GM18858 (cell line): Measurements from ENCODE around the gene HCAR2.
"Not testable (repeated sequence)": the region's sequence is repeated elsewhere in the genome, so short reads cannot be mapped to it uniquely, and the experiment has no call there.

Experiments used
- ATAC-seq: cut with Tn5 transposase; IDR thresholded peaks from one replicate; pipeline ENCODE4 v1.9.1; 2021; ENCODE audit not compliant: unreplicated experiment

HCAR2 gene

DNA sequence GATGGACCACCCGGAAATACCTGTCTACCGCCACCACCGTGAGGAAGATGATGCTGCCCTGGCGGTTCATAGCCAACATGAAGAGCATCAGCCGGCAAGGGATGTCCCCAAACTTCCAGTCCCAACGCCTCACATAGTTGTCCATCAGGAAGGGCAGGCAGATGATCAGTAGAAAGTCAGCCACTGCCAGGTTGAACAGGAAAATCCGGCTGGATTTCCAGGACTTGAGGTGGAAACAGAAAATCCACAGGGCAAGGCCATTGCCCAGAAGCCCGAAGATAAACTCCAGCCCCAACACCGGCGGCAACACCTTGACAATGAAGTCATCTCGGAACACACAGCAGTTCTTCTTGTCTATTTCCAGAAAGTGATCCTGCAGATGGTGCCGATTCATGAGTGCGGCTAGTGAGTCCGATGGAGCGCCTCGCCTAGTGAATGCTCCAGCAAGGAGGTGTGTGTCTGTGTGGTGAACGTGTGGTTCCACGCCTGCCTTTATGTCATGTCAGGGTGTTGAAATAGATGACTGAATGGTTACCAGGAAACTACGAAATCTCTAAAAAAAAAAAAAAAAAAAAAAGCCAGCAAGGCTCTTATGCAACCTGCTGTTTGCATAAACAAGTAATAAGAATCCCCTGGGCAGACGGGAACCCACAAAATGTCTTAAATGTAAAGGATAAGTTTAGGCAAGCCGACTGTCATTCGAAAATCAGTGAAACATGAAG, at the start of gene HCAR2:
HCAR2 (minus strand) TSS at position 468 of the 722 bp plus-strand sequence; CDS start at position 394, 74 bp downstream.
- not testable (repeated sequence) for ATAC-seq

DNA sequence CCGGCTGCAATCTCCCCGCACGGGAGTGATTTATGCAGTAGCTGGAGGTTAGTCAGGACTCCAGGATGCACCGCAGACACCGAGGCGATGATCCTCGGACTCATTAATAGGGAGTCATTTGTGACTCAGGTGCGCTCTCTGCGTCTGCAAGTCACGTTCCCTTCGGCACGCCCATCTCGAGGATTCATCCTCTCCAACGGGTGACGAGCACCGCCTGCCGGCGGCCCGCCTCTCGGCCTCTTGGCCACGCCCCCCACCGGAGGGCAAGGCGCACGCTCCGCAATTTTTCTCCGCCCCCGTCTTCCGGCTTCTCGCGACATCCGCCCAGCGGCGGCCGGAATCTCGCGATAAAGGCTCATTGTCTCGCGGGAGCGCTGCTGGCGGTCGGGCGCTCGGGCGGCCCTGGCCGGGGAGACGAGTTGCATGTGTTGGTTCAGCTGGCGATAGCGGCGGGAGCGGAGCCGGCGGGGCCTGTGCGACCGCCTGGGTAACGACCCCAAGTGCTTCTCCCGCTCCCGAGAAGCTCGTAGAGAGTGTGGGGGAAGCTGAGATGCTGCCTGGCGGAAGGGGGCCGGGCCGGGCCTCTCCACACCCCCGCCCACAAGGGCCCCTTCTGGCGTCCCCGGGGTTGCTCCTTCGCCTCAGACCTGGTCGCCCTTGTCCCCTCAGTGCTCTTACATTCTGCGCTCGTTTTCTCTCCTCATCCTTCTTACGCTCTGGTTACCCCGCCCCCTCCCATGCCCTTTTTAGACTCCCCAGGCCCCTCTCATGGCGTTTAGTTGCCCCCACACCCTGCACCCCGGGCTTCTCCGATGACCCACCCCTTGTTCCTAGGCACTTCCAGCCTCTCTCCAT, 49.5 kb upstream of the HCAR2 start, which contains the start of gene DENR:
DENR (plus strand) TSS at position 361 of the 855 bp plus-strand sequence. CDS start 878 bp downstream, outside the sequence.
- peak; percentile 86 for ATAC-seq

DNA sequence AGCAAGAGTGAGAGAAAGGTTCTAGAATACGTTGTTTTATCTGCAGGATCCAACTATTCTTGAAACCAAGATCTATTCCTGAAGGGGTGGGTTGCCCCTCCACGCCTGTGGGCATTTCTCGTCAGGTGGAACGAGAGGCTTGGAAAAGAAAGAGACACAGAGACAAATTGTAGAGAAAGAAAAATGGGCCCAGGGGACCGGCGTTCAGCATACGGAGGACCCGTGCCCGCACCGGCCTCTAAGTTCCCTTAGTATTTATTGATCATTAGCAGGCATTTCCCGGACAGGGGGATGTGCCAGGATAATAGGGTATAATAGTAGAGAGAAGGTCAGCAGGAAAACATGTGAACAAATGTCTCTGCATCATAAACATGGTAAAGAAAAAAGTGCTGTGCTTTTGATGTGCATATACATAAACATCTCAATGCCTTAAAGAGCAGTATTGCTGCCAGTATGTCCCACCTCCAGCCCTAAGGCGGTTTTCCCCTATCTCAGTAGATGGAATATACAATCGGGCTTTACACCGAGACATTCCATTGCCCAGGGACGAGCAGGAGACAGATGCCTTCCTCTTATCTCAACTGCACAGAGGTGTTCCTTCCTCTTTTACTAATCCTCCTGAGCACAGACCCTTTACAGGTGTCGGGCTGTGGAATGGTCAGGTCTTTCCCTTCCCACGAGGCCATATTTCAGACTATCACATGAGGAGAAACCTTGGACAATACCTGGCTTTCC, 47.8 kb upstream of the HCAR2 start:
- ATAC-seq, result not testable (repeated sequence)

DNA sequence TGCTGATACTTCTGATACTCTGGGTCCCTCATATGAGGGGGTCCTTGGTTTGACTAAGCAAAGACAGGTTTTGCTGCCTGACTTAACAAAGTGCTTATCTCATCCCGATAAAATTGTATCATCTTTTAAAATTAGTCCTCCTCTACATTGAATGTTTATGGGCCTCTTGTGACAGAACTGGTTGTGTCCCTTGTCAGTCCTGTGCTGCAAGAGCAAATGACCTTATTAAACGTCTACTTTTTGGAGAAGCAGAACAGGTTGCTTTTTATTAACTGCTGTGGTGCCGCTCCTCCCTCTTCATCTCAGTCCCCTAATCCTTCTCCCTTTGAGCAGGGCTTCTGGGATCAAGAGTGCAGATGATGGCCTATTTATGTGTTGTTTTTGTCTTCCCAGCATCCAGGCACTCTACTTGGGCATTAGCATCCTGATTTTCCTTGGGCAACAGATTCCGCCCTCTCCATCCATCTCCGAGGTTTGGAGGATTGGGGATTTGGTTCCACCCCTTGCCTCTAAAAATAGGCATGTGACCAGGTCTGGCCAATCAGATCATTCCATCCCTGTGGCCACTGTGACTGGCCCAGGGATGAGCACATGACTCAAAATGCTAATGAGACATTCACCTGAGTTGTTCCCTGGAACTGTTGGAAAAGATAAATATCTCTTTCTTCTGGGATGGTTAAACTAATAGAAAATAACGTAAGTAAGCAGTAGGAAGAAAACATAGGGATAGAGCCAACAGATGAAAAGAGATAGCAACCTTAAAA, 46.6 kb upstream of the HCAR2 start:
- no peak for ATAC-seq

DNA sequence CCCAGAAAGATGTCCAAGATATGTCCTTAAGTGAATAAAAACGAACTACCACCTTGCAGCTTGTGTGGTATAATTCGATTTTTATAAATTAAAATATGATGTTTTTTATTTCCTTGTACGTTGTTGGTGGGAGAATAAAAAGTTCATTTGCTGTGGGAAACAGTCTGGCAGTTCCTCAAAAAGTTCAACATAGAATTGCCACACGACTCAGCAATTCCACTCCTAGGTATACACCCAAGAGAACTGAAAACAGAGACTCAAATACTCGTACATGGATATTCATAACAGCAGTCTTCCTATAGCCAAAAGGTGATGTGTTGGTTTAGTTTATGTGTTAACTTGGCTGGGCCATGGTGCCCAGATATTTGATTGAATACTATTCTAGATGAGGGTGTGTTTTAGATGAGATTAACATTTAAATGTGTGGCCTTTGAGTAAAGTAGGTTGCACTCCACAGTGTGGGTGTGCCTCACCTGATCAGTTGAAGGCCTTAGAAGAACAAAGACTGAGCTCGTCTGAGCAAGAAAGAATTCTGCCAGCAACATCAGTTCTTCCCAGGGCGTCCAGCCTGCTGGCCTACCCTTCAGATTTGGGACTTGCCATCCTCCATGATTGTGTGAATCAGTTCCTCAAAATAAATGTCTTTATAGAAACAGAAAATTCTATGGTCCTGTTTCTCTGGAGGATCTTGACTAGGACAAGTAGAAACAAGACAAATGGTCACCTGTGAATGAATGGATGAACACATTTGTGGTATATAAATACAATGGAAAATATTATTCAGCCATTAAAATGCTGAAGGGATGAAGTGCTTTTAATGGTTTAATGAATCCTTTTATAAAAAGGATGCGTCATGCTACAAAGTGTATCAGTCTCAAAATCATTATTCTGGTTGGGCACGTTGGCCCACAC, 44.3 kb upstream of the HCAR2 start:
- ATAC-seq, result no peak

DNA sequence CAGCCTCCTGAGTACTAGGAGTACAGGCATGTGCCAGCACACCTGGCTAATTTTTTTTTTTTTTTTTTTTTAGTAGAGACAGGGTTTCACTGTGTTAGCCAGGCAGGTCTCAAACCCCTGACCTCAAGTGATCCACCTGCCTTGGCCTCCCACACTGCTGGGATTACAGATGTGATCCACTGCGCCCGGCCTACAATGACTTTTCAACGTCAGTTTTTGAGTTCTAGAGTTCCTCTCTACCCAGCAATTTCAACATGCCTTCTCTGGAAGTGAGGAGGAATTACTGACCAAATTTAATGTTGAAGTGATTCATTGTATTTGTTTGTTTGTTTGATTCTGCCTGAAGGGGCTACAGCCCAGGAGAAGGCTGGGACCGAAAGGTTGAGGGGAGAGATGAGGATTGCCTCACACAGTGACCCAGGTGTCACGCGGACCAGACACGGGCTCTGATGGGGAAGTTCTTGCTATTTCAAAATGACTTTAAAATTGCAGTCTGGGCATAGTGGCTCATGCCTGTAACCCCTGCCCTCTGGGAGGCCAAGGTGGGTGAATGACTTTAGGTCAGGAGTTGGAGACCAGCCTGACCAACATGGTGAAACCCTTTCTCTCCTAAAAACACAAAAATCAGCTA, 40.9 kb upstream of the HCAR2 start:
- no peak for ATAC-seq

DNA sequence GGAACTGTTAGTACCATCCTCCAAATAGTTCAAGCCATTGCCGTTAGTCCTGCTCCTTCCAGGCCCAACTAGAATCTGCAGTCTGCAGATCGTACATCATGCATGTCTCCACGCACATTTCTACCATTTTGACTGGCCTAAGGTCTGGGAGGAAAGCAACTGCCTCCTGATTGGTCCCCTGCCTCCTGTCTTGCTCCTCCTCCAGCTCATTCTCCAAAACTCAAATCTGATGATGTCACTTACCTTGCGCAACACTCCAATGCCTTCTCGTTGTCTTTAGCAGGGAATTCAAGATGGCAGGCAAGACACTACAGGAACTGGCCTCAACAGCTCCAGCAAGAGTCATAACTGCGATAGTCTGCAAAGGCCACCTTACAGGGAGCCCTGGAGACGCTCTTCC, 37.2 kb upstream of the HCAR2 start:
- ATAC-seq, result no peak

DNA sequence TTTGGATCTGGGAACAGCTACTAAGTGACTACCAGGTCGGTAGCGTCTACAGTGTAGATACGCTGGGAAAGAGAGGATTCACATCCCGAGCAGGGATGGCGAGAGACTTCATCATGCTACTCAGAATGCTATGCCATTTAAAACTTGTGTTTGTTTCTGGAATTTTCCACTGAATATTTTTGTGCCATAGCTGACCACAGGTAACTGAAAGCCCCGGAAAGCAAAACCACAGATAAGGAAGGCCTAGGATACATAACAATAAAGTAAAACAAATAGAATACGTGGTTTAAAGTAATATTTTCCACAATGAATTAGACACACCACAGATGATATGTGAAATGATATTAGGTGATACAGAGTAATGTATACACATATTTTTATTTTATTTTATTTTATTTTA, 35.4 kb upstream of the HCAR2 start:
- ATAC-seq, result no peak

DNA sequence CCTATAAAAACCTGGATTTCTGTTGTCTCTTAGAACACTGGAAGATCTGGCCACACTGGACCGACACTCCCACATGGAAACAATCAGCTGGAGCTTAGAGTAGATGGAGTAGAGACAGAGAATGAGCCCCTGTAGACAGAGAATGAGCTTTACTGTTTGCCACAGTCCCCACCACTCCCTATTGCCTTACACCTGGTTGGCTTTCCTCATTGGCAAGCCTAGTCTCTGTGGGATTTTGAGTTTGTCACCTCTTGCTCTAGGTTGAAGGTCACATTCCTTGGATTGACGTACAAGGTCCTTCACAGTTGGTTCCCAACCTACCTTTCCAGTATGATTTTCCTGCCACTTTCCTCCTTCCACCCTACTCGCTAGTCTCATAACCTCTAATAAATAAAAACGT, 29.5 kb upstream of the HCAR2 start:
- no peak for ATAC-seq

DNA sequence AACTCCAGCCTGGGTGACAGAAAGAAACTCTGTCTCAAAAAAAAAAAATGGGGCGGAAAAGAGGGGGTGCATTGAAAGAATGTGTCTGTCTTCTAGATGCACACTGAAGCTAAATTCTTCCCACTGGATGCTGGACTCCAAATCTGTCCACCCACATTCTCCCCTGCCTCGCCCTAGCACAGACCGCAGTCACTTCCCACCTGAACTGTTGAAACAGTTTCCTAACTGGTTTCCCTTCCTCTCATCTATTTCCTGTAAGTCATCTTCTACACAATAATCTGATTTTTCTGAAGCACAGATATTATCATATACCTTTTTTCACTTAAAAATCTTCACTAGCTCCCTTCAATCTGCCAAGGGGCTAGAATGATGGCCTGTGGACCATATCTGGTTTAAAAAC, 29.0 kb upstream of the HCAR2 start:
- ATAC-seq, result no peak

DNA sequence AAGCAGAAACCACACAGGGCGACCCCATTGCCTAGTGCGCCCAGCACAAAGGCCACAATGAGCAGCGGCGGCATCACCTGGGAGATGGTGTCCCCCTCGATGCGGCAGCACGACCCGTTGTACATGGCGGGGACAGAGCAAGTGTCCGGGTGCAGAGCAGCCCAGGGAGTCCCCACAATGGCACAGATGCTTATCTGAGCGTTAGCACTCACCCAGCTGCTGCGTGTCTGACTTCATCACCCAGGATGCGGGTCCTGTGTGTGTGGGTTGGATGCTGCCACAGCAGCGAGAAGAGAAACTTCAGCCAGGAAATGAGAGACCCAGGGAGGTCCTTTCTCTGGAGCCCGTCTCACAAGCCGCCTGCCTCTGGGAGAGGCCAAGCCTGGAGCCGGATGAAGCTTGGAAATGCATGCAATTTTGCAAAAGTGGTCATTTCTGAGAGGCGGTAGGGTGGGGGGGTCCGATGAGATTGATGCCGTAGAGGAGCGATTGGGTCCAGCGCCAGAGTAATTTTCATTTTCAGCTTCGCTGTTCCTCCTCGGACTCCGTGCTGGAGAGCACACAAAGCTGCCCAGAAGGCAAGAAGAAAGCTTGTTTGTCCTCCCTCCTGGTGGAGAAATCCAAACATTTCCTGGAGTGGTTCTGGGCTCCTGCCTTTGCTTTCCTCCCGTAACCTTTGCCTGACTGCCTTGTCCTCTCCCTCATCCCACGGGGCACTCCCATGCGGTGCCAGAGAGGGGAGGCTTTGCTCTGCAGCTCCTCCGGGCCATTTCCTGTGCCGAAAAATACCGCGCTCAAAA, 27.3 kb upstream of the HCAR2 start, which contains the start of gene HCAR1:
HCAR1 (minus strand) TSS at position 630 of the 800 bp plus-strand sequence; CDS start at position 125, 505 bp downstream.
- no peak for ATAC-seq

DNA sequence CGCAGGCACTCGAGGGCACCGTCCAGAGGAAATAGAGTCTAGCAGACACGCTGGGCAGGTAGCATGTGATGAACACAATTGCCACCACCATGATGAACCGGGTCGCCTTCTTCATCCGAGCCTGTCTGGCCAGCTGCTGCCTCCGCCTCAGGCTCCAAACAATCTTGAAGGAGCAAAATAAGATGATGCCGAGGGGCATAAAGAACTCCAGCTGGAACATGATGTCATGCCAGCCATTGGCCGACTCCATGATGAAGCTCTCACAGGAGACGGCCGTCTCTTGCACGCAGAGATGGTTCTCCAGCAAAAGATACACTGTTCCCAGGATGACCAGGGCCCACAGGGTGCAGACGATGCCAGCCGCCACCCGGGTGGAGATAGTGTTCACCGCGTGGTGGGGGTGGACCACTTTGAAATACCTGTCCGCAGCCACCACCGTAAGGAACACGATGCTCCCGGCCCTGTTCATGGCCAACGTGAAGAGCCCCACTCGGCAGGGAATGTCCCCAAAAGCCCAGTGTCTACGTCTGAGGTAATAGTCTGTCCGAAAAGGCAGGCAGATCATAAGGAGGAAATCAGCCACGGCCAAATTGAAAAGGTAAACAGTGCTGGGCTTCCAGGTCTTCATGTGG, 26.5 kb upstream of the HCAR2 start:
- no peak for ATAC-seq

DNA sequence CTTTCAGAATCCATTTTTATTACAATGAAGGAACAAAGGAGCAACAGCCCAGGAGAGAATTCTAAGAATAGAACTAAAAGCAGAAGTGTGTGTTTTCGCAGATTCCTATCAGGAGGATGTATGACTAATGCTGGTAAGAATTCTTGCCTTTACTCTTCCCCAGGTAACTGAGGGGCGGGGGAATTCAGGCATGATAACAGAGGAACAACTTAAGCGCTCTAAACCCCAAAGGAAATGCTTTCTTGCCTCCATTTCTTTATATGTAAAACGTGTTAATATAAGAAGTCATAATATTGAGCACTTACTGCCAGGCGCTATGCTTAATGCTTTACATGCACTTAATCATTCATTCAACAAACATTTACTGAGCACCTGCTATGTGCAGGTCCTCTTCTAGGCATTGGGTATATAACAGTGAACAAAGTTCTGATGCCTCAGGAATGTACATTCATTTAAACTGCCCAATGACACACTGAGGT, 23.0 kb upstream of the HCAR2 start:
- ATAC-seq, result no peak

DNA sequence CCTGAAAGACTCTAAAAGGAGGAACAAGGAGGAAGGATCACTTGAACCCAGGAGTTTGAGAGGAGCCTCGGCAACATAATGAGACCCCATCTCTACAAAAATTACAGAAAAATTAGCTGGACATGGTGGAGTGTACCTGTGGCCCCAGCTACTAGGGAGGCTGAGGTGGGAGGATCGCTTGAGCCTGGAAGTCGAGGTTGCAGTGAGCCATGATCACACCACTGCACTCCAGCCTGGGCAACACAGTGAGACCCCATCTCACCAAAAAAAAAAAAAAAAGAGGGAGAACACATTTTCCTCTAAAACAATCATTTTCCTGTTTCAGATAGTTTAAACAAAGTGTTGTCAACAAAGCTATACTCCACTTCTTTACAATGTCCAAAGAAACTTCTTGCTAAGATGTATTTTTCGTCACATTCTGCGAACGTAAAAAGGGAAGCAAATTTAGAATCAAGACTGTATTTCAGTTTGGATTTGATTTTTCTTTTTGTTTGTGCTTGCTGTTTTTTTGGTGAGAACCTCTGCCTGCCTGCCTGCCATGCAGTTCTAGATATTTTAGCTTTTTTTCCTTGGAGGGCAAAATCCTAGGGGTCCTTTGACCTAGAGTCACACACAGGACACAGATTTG, 22.4 kb upstream of the HCAR2 start:
- ATAC-seq, result no peak

DNA sequence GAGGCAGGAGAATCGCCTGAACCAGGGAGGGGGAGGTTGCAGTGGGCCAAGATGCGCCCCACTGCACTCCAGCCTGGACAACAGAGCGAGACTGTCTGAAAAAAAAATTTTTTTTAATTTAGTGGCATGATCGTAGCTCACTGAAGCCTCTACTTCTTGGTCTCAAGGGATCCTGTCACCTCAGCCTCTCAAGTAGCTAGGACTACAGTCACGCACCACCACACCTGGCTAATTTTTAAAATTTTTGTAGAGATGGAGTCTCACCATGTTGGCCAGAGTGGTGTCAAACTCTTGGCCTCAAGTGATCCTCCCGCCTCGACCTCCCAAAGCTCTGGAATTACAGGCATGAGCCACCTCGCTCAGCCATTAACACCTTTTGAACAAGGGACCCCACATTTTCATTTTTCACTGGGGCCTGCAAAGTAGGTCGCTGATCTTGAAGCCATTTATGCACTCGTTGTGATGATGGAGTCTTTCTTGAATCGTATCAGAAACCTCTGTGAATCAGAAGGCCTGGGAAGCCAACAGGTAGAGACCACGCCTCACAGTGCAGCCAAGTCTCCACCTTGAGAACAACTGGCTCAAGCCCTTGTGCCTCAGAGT, 21.6 kb upstream of the HCAR2 start:
- ATAC-seq, result no peak

DNA sequence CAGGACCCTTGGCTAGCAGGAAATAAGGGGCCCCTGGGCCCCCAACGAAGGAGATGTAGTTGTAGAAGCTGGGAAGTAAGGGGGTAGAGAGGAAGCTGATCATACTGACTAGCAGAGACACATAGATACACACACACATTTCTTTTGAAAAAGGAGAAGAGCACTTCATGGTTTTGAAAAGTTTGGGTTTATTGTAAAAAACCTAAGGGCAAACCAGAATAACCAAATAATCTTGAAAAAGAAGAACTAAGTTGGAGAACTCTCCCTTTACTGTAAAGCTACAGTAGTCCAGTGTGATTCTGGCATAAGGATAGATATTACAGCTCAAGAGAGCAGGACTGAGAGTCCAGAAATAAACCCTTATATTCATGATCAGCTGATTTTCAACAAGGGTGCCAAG, 19.2 kb upstream of the HCAR2 start:
- no peak for ATAC-seq

DNA sequence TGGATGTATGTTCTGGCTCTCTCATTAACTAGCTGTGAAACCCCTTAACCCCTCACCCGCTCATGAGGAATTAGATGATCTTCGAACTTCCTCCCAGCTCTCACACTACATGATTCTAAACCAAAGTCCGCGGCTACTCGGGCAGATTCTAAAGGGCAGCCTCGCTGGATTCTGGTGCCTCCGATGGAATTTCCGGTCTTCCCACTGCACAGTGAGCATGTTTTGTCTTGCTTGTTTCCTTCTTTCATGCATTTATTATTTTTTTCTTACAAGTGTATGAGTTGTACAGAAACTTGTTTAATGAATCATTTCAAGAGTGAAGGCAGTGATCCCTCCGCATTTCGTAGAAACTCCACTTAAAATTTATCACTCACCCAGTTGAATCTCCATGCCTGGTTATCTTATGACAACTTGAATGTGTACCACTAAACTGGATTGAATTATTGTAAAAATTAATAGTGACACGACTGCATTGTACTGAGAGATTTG, 17.9 kb upstream of the HCAR2 start:
- ATAC-seq, result no peak
